Measurements from ENCODE around the gene WNT8B.

WNT8B gene

GRCh38 chr10:100520811-100521210 lies 58.0 kb downstream of the WNT8B start:
- Histone ChIP-seq H3K9me3 (ENCODE audit: low read length) (no peaks in the 10 kb centered on the region), H3K36me3 (ENCODE audit: insufficient read depth, low read length) (peaks cover 33% of the 10 kb centered on the region), H3K4me3 (ENCODE audit: low read depth in 1 of 2, low read length in 2 of 2) (no peak overlapping the region), H3K9ac (ENCODE audit: low read length) (no peak overlapping the region), H3K27ac (ENCODE audit: low read depth, low read length) (no peak overlapping the region), H3K27me3 (ENCODE audit: control insufficient read depth in 1 of 2, insufficient read depth in 2 of 2, low read length in 2 of 2) (no peaks in the 10 kb centered on the region), H3K4me1 (ENCODE audit: insufficient read depth, low read length) (no peaks in the 10 kb centered on the region)

GRCh38 chr10:100522107-100522801 lies 59.4 kb downstream of the WNT8B start:
- Histone ChIP-seq H3K4me1 (ENCODE audit: insufficient read depth, low read length) (no peaks in the 10 kb centered on the region), H3K27ac (ENCODE audit: low read depth, low read length) (no peak overlapping the region), H3K9ac (ENCODE audit: low read length) (no peak overlapping the region), H3K36me3 (ENCODE audit: insufficient read depth, low read length) (peaks cover 43% of the 10 kb centered on the region), H3K4me3 (ENCODE audit: low read depth in 1 of 2, low read length in 2 of 2) (no peak overlapping the region), H3K27me3 (ENCODE audit: control insufficient read depth in 1 of 2, insufficient read depth in 2 of 2, low read length in 2 of 2) (no peaks in the 10 kb centered on the region), H3K9me3 (ENCODE audit: low read length) (no peaks in the 10 kb centered on the region)

- Histone ChIP-seq H3K4me1 (ENCODE audit: insufficient read depth, low read length) (peaks cover 3% of the 10 kb centered on the region), H3K27ac (ENCODE audit: low read depth, low read length) (no peak overlapping the region), H3K9me3 (ENCODE audit: low read length) (no peaks in the 10 kb centered on the region), H3K27me3 (ENCODE audit: control insufficient read depth in 1 of 2, insufficient read depth in 2 of 2, low read length in 2 of 2) (no peaks in the 10 kb centered on the region), H3K9ac (ENCODE audit: low read length) (no peak overlapping the region), H3K36me3 (ENCODE audit: insufficient read depth, low read length) (peaks cover 43% of the 10 kb centered on the region), H3K4me3 (ENCODE audit: low read depth in 1 of 2, low read length in 2 of 2) (no peak overlapping the region)
These were observed 60.1 kb downstream of the WNT8B start for GRCh38 chr10:100522945-100523344.

GRCh38 chr10:100524206-100524605 lies 61.4 kb downstream of the WNT8B start:
- no peak overlapping the region for H3K9ac ChIP-seq (ENCODE audit: low read length)
- H3K27me3 ChIP-seq (ENCODE audit: control insufficient read depth in 1 of 2, insufficient read depth in 2 of 2, low read length in 2 of 2), result no peaks in the 10 kb centered on the region
- peaks cover 43% of the 10 kb centered on the region for H3K36me3 ChIP-seq (ENCODE audit: insufficient read depth, low read length)
- H3K4me1 ChIP-seq (ENCODE audit: insufficient read depth, low read length), result peaks cover 13% of the 10 kb centered on the region
- no peak overlapping the region for H3K4me3 ChIP-seq (ENCODE audit: low read depth in 1 of 2, low read length in 2 of 2)
- H3K27ac ChIP-seq (ENCODE audit: low read depth, low read length), result no peak overlapping the region
- H3K9me3 ChIP-seq (ENCODE audit: low read length), result no peaks in the 10 kb centered on the region

GRCh38 chr10:100524638-100525037 lies 61.8 kb downstream of the WNT8B start:
- H3K9ac ChIP-seq (ENCODE audit: low read length), result no peak overlapping the region
- H3K36me3 ChIP-seq (ENCODE audit: insufficient read depth, low read length), result peaks cover 43% of the 10 kb centered on the region
- no peak overlapping the region for H3K4me3 ChIP-seq (ENCODE audit: low read depth in 1 of 2, low read length in 2 of 2)
- H3K4me1 ChIP-seq (ENCODE audit: insufficient read depth, low read length), result peaks cover 13% of the 10 kb centered on the region
- H3K27me3 ChIP-seq (ENCODE audit: control insufficient read depth in 1 of 2, insufficient read depth in 2 of 2, low read length in 2 of 2), result no peaks in the 10 kb centered on the region
- no peak overlapping the region for H3K27ac ChIP-seq (ENCODE audit: low read depth, low read length)
- H3K9me3 ChIP-seq (ENCODE audit: low read length), result no peaks in the 10 kb centered on the region

GRCh38 chr10:100528123-100528886 lies 65.5 kb downstream of the WNT8B start:
- H3K27me3 ChIP-seq (ENCODE audit: control insufficient read depth in 1 of 2, insufficient read depth in 2 of 2, low read length in 2 of 2), result no peaks in the 10 kb centered on the region
- H3K27ac ChIP-seq (ENCODE audit: low read depth, low read length), result peak overlapping the region; percentile 75
- peaks cover 19% of the 10 kb centered on the region for H3K4me1 ChIP-seq (ENCODE audit: insufficient read depth, low read length)
- H3K9me3 ChIP-seq (ENCODE audit: low read length), result no peaks in the 10 kb centered on the region
- H3K9ac ChIP-seq (ENCODE audit: low read length), result peak overlapping the region; percentile 95
- peak overlapping the region; percentile 84 to 100 for H3K4me3 ChIP-seq (ENCODE audit: low read depth in 1 of 2, low read length in 2 of 2)
- H3K36me3 ChIP-seq (ENCODE audit: insufficient read depth, low read length), result peaks cover 37% of the 10 kb centered on the region

GRCh38 chr10:100528921-100529474 lies 66.2 kb downstream of the WNT8B start:
- peak overlapping the region; percentile 95 for H3K9ac ChIP-seq (ENCODE audit: low read length)
- no peaks in the 10 kb centered on the region for H3K9me3 ChIP-seq (ENCODE audit: low read length)
- H3K4me1 ChIP-seq (ENCODE audit: insufficient read depth, low read length), result peaks cover 19% of the 10 kb centered on the region
- H3K27ac ChIP-seq (ENCODE audit: low read depth, low read length), result peak overlapping the region; percentile 75
- H3K4me3 ChIP-seq (ENCODE audit: low read depth in 1 of 2, low read length in 2 of 2), result peak overlapping the region; percentile 84 to 100
- H3K27me3 ChIP-seq (ENCODE audit: control insufficient read depth in 1 of 2, insufficient read depth in 2 of 2, low read length in 2 of 2), result no peaks in the 10 kb centered on the region
- peaks cover 30% of the 10 kb centered on the region for H3K36me3 ChIP-seq (ENCODE audit: insufficient read depth, low read length)

- H3K9ac ChIP-seq (ENCODE audit: low read length), result peak within 1 kb of the TSS; percentile 95
These were observed 66.9 kb downstream of the WNT8B start, which contains the start of gene NDUFB8 for GRCh38 chr10:100529475-100530298. Gene NDUFB8 (minus strand): TSS chr10:100529871. CDS start chr10:100529851, 20 bp downstream.

GRCh38 chr10:100531761-100532160 lies 69.0 kb downstream of the WNT8B start:
- peaks cover 2% of the 10 kb centered on the region for H3K36me3 ChIP-seq (ENCODE audit: insufficient read depth, low read length)
- no peak overlapping the region for H3K4me3 ChIP-seq (ENCODE audit: low read depth in 1 of 2, low read length in 2 of 2)
- no peaks in the 10 kb centered on the region for H3K27me3 ChIP-seq (ENCODE audit: control insufficient read depth in 1 of 2, insufficient read depth in 2 of 2, low read length in 2 of 2)
- peaks cover 35% of the 10 kb centered on the region for H3K4me1 ChIP-seq (ENCODE audit: insufficient read depth, low read length)
- H3K27ac ChIP-seq (ENCODE audit: low read depth, low read length), result no peak overlapping the region
- no peaks in the 10 kb centered on the region for H3K9me3 ChIP-seq (ENCODE audit: low read length)
- no peak overlapping the region for H3K9ac ChIP-seq (ENCODE audit: low read length)

More at GRCh38 chr10:100529475-100530298, 66.9 kb downstream of the WNT8B start, which contains the start of gene NDUFB8:
- Histone ChIP-seq H3K36me3 (ENCODE audit: insufficient read depth, low read length) (peaks cover 23% of the 10 kb centered on the region), H3K27me3 (ENCODE audit: control insufficient read depth in 1 of 2, insufficient read depth in 2 of 2, low read length in 2 of 2) (no peaks in the 10 kb centered on the region), H3K4me3 (ENCODE audit: low read depth in 1 of 2, low read length in 2 of 2) (peak within 1 kb of the TSS; percentile 84 to 100), H3K27ac (ENCODE audit: low read depth, low read length) (peak within 1 kb of the TSS; percentile 75), H3K4me1 (ENCODE audit: insufficient read depth, low read length) (peaks cover 20% of the 10 kb centered on the region), H3K9me3 (ENCODE audit: low read length) (no peaks in the 10 kb centered on the region)
